ENCODE measurements around the gene CASKIN1.

- TF ChIP-seq CTCF (IDR thresholded peaks at IDR 0.05) = no peak
- TF ChIP-seq POLR2A (IDR thresholded peaks at IDR 0.05) = no peak
Observed at GRCh38 chr16:2178321-2179106, 17.9 kb downstream of the CASKIN1 start.
